ENCODE results near the gene MYOT.
A peak's percentile ranks its signal among the peaks of the same experiment; 100 is the strongest.
"Not testable (repeated sequence)": the region's sequence is repeated elsewhere in the genome, so short reads cannot be mapped to it uniquely, and the experiment has no call there.

The MYOT gene

DNA sequence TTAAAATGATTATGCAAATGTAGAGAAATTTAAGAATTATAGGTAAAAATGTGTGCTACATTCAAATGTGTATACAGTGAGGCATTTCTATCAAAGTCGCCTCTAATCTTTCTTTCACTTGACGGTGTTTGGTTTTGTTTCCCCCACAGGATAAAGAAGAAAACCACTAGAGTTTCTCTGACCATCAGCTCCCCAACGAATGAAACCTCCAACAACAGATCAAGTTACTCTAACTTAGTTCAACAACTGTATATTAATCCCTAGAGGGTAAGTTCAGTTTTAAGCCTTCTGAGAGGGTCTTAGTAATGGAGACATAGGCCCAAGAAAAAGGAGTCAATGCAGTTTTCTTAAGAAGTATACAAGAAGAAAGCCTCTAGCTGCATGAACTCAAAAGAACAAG, 11.5 kb upstream of the MYOT start:
- DNase-seq (ENCODE audit: low read depth) = no peak

DNA sequence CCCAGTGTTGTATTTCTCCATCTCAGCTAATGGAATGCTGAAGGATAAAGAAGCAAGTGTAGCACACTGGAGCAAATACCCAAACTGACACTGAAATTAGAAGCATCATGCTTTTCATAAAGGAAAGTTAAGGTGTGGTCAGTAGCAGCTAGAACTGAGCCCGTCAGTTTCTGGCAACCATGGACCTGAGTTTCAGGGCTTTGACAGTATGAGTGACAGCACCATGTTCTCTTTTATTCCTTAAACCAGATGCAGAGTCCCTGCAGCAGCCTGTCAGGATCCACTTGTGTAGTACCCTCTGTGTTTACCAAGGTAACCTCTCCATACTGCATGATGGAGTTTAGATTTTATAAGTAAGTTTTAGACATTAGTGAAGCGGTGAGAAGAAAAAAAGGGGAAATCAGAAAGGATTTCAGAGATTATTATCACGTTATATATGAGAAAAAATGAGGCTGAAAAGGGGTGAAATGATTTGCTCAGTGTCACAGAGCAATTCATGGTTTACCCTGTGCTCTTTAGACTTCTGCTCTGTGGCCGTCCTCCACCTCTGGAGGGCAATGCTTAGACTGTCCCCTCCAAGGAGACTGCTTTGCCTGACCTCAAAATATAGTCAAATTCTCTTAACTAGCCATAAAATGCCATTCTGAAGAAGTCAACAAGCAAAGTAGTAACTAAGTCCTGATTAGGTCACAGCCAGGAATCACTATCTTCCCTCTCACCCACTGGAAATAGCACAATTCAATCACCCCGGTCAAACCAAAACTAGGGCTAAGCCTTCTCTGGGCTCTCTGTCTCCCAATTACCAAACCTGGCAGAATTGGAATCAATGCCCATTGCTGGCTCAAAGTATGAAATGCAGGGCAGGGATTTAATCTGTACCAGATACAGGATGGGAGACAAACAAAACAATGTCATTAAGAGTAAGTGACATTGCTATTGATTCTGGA, 10.5 kb upstream of the MYOT start:
- DNase-seq (ENCODE audit: low read depth) = no peak

DNA sequence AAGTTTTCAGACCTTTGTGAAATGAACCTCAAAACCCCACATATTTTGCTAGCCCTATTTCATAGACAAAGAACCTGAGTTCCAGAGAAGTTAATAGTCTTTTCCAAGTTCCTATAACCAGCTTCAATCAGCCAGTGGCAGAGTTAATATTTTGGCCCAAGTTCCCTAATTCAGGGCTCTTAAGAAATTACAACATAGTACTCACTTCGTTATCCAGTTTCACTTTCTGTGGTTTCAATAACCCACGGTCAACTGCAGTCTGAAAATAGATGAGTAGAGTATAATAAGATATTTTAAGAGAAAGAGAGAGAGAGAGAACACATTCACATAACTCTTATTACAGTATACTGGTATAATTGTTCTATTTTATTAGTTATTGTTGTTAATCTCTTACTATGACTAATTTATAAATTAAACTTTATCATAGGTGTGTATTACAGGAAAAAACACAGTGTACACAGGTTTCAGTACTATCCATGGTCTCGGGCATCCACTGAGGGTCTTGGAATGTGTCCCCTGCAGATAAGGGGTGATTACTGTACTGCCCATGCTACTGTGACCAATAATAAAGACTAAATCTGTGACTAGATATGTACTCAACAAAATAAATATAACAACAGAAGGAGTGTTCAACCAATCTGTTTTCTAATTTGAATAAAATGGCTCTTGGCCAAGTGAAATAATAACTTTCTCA, 9.3 kb upstream of the MYOT start:
- DNase-seq (ENCODE audit: low read depth) = no peak

DNA sequence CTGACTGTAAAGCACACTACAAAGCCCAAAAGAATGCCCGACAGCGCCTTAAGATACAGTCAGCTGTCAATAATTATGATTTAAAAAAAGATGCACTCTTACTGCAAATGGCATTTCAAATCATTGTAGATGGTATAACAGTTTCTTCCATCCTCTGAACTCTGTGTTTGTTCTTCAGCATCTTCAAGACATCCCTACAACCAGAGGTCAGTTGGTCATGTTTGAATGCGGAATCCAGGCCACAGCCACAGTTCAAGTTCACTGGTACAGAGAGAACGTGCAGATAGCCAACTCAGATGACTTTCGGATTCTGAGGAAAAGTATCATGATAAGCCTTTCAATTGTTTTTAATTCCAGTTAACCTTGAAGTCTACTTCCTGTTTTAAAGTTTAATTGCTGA, 8.7 kb upstream of the MYOT start:
- DNase-seq (ENCODE audit: low read depth) = no peak

DNA sequence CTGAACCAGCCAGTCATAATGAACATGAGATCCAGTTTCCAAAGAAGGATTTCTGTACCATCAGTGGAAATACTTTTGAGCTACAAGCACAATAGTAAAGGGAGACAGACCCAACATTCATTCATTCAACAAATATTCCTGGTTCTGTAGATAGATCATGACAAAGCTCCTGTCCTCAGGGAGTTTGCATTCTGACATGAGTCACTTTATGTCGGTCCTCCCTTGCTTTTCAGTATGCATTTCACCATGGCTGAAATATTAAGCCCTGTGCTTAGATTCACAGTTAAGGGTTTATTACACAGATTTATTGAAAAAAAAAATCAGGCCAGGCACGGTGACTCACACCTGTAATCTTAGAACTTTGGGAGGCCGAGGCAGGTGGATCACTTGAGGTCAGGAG, 5.4 kb upstream of the MYOT start:
- DNase-seq (ENCODE audit: low read depth) = no peak

DNA sequence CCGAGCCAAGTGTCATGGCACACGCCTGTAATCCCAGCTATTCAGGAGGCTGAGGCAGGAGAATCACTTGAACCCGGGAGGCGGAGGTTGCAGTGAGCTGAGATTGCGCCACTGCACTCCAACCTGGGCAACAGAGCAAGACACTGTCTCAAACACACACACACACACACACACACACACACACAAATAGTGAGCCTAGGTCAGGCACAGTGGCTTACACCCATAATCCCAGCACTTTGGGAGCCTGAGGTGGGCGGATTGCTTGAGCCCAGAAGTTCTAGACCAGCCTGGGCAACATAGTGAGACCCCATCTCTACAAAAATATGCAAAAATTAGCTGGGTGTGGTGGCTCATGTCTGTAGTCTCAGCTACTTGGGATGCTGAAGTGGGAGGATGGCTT, 4.0 kb upstream of the MYOT start:
- DNase-seq (ENCODE audit: low read depth) = not testable (repeated sequence)

DNA sequence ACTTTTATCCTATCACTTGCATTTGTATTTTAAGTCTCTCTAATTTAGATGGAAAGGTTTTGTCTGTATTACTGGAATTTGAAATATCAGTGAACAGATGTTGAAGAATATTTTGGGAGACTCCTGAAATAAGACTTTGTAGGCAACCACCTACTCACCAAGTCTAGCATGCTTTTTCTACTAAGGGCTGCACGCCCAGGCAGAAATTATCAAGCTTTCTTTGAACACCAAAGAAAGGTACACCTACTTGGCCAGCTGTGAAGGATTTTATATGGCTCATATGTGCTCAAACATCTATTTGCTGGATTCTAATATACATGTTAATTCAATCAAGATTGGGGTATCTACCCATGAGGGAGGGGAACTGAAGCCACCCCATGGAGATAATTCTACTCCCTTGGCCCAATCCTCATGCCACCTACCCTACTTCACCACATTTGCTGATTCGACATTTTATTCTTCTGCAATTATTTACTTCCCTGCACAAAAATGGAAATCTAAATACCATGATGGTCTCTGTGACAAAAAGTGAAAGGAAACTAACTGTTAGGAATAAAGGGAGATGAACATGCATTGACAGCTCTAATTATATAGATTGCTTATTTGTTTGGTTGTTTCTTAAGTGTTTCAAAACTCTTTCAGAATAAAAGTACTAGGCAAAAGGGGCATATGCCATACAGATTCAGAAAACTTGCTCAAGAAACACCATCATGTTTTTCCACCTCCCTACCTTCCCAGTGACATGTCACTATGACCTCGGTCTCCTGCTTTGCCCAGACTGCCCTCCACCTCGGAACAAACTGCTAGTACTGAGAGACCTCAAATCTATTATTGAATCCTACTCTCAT, 895 bp upstream of the MYOT start:
- DNase-seq (ENCODE audit: low read depth) = no peak

DNA sequence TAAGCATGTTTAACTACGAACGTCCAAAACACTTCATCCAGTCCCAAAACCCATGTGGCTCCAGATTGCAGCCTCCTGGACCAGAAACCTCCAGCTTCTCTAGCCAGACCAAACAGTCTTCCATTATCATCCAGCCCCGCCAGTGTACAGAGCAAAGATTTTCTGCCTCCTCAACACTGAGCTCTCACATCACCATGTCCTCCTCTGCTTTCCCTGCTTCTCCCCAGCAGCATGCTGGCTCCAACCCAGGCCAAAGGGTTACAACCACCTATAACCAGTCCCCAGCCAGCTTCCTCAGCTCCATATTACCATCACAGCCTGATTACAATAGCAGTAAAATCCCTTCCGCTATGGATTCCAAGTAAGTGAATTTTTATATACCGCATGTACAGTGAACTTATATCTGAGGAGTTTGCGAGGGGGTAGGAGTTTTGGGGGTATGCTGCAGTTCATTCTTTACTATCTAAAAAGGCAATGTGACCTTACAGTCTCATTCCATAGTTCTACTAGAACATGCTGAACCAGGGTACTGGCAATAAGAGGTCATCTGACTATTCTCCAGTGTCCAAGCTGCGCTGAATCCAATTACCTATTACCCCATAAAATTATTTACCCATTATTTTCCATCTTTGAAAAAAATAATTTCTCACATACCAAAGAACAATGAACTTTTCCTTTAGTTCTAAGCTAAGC, 3.1 kb downstream of the MYOT start:
- DNase-seq (ENCODE audit: low read depth) = no peak

DNA sequence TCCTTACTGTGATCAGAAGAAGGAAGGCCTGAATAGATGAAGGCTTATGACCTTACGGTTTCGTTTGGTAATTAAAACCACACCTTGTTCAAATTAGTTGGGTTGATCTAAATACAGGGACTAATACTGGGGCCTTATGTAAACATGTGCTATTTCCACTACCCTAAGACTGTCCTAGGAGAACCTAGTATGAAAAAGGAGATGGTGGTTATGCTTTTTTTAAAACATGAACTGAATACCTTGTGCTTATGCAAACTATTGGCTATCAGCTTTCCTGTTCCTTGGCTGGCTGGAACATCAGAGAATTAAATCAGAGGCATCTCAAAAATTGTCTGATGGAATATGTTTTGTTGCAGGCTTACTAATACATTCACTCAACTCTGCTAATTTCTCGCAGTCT, 3.9 kb downstream of the MYOT start:
- no peak for DNase-seq (ENCODE audit: low read depth)

DNA sequence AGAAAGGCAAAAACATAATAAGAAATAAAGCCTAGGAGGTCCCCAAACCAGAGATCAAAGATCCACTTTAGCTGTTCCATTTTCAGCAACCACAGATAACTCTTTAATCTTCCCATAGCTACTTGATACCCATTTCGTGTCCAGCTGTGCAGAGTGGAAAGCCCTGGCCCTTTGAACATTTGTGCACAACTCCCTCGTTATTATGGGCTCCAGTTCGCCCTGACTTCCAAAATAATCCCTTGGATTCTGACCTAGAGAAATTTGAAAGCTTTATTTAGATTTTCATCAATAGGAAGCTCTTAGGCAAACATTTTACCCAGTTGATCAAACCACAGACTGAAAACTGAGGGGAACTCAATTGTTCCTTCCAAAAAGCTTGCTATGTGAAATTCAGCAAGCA, 4.8 kb downstream of the MYOT start:
- DNase-seq (ENCODE audit: low read depth) = no peak

DNA sequence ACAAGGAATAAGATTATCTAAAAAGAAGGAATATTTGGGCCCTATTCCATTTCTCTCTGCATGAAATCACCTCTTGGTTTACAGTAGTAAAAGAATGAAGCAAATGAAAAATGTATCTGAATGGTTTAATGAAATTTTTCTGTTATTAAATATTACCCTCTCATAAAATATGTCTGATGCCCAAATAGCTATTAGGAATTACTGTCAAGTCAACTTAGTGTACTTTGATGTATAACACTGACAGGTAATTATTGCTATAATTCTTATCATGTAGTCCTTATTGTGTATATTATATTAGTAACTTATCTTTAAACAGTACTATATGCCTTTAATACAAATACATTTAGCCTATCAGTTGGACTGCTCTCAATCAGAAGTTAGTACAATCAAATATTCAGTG, 8.4 kb downstream of the MYOT start:
- no peak for DNase-seq (ENCODE audit: low read depth)

DNA sequence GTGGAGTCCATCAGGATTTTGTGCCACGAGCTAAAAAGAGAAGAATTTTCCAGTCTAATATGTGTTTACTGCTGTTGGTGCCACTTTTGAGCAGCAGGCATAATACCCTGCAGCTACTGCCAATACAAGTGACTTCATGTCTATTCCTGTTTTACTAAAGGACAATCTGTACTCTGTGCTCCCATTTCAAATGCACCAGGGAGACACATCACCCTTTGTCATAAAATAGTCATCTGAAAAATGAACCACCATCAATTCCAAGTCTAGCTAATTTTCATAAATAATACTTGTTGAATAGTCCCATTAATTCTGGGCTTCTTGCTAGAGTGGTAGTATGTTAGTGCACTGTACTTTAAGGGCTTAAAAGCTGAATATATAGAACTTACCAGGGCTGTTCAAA, 12.7 kb downstream of the MYOT start:
- no peak for DNase-seq (ENCODE audit: low read depth)

DNA sequence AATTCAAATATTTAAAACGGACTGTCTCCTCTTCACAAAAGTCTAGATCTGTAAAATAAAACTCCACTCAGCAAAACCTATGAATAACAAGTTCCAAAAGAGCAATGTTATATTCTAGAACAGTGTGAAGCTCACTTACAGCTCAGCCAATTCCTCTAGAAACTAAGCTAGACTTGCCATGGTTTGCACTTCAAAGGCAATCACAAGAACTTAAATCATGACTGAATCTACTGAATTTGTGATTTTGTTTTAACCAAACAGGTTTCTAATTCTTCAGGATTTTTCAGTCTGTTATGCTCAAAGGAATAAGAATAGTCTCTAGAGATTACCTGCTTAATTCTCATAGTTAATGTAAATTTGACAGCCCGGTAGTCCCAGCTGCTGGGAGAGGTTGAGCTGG, 20.2 kb downstream of the MYOT start:
- DNase-seq (ENCODE audit: low read depth) = no peak

DNA sequence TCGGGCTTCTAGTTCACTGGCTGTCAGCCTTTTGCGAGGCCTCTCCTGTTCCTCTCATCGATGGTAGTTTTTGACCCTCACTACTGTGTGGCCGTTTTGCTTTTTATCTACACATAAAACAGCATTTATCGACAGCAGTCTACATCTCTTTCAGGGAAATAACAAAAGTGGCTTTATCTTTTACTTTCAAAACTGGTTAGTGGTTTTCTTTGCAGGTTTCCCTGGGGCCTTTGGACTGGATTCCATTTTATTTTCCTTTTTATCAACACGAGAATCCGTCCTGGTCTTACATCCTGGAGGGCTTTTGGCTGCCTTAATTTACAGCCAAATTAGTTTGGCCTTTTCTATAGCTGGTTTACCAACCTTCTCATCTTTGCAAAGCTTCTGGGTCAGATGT, 20.8 kb downstream of the MYOT start:
- no peak for DNase-seq (ENCODE audit: low read depth)

DNA sequence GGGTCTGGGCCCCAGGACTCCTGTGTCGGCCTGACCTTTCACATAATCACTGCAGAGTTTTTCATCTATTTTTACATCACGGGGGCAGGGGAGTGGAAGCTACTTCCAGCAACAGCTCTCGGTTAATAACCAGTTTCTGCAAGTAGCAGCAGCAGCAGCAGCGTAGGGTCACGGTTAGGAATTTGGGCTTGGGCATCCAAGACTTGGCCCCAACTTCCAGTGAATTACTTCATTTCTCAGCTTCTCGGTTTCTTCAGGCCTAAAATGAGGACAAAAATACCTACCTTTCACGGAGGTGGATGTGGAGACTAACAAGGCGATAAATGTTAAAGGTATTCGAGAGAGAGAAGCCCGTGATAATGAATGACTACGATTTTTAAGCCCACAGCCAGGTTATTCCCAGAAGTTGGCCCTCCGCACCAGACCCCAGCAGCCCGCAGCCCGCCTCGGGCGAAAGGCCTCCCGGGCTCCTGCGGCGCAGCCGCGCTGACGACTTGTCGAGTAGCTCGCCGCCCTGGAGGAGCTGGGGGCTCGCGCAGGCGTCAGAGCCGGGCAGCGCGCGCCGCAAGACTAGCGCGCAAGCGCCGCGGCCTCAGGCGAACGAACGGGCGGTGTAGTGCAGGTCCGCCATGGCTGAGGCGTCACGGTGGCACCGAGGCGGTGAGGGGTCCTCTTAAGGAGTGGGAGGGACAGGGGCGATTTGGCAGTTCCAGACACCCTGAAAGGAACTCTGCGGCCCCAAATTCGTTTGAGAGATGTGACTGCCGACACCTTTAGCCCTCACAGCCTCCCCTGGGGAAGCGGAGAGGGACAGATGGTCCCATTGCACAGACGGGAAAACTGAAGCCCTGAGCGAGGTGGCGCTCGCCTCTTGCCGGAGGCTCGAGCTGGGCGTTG, 21.5 kb downstream of the MYOT start, which contains the start of gene PKD2L2:
Gene PKD2L2, plus strand, starts transcription at position 595 of the 897 bp plus-strand sequence. Its CDS starts 35 bp downstream, at position 630.
- peak; percentile 40 for DNase-seq (ENCODE audit: low read depth)

DNA sequence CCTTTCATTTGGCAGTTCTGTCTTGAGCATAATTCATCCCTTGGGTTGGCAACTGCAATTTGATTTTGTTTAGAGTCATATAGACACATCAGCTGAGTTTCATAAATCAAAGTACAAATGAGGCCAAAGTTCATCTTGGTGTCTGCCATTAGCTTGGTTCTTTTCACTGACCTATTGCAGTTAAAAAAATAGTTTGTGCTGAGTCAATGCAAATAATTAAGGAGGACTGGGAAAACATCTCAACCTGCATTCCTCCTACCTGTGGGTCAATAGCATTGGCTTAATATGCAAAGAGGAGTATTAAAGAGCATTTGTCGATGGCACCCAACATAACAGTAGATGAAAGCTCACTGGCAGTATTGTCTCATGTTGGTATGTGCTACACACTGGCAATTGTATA, 23.2 kb downstream of the MYOT start:
- no peak for DNase-seq (ENCODE audit: low read depth)

DNA sequence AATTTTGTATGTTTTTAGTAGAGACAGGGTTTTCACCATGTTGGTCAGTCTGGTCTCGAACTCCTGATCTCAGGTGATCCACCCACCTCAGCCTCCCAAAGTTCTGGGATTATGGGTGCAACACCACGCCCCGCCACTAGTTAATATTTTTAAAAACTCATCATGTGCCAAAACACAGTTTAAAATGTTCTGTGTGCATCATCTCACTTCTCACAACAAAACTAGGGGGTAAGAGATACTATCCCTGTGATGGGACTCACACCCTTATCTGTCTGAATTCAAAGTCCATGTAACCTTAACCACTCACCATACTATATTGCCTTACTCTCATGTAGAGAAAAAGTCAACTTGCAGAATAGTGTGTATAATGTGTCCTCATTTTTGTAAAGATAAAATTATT, 24.2 kb downstream of the MYOT start:
- no peak for DNase-seq (ENCODE audit: low read depth)

DNA sequence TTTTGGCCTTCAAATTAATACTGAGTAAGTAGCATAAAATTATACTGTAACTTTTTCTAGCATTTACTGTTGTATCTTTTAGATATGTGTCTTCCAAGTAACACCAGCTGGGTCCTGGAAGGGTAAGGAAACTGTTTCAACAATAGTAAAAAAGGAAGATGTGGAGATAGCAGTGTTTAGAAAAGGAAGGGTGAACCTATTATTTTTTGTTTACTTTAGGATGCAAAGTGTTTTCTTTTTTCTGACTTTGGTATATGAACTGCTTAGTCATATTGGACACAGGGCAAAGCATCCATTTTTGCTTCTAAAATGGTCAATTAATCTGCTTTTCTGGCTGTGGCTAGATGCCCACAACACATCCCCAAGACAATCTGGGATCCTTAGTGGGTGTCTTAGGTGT, 26.9 kb downstream of the MYOT start:
- DNase-seq (ENCODE audit: low read depth) = no peak

DNA sequence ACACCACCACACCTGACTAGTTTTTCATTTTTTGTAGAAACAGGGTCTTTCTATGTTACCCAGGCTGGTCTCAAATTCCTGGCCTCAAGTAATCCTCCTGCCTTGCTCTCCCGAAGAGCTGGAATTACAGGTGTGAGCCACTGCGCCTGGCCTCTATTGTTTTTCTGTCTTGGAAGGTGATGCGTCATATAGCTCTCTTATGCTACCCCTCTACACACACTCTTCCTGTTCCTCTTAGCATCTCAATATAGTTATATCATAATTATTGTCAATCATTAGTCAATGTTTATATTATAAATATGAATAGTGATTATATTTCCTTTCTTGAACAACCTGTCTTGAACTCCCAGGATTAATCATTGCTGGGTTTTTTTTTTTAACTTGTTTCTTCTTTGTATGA, 28.9 kb downstream of the MYOT start:
- DNase-seq (ENCODE audit: low read depth) = no peak

DNA sequence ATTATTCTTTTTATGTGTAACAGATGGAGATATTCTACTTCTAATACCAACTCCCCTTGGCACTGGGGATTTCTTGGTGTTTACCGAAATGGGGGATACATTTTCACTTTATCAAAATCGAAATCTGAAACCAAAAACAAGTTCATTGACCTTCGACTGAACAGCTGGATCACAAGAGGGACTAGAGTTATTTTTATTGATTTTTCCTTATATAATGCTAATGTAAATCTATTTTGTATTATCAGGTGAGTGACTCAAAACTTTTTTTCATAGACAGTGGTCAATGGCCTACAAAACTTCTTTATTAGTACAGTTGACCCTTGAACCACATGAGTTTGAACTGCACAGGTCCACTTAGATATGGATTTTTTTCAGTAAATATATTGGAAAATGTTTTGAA, 31.8 kb downstream of the MYOT start:
- DNase-seq (ENCODE audit: low read depth) = no peak
